GM08714 (cell line): ENCODE results near the gene COLEC12.

Experiments used
- H3K4me3 ChIP-seq: fragments of 200-500 bp; sonication (Bioruptor generic); 2 replicates; pipeline ENCODE4 v1.5.1; 2014; ENCODE audit warnings: mild to moderate bottlenecking, low read length, inconsistent platforms
- ZNF274 ChIP-seq: IDR thresholded peaks from 2 replicates; pipeline ENCODE4 v1.6.1; 2012; ENCODE audit warnings: mild to moderate bottlenecking, low read depth, low read length

Gene COLEC12

DNA sequence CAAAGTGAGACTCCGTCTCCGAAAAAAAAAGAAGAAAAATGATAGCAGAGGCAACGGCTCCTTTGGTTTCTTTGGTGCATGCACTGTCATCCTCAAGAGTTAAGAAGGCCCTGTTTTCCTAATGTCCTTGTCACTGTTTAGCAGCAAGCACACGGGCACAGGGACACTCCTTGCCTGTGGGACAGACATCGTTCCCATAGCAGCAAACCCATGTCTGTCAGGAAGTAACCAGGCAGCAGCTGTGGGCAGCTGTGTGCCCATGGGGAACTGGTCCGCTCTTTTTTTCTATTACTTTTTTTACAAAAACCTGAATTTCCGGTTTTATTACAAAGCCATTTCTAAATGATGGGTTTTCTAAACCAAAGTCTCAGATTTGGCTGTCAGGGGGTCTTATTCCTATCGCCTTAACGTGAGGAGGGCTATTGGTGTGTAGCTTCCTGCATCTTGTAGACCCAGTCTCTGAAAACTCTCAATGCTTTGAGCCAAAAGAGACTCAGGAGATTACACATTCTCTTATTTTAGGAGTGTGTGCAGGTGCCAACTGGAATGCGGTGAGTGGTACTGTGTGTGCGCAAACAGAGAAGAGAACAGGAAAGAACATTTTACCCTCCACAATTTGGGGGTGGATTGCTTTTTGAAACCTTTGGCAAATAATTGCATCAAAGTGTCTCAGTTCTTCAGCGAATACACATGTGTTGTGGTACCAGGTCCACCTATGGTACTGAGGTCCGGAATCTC is 109.6 kb downstream of the COLEC12 start:
- no peak for TF ChIP-seq ZNF274

DNA sequence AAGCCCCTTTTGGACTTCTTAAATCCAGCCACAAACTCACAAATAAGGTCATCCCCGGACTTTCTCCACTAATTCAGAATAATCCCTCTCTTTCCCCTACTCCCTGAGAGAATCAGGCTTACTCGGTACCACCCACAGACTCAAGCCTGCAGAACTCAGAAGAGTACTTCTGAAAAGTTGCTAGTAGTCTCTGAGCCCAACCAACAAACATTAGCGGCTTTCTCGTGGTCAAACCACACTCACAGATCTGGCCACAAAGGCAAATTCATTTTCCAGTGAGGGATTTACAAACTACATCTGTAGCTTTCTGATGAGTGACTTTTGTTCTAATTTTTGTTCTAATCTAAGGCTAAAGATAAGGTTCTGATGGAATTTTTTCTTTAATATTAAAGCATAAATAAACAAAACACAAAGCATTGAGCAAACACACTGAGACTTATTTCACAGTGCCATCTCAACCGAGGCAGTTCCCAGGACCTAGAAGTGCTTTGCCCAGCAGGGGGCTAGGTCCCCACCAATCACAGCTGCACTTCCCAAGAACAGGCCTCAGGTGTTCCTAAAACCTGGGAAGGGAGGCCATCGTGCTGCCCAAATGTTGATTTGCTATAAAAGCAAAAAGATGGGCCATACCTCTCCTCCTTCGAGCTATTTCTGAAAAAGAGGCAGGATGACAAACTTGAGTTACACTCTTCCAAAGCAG is 110.7 kb downstream of the COLEC12 start:
- TF ChIP-seq ZNF274, result no peak
- no peak overlapping the region for H3K4me3 ChIP-seq

More for the DNA sequence above, 109.6 kb downstream of the COLEC12 start:
- no peak overlapping the region for H3K4me3 ChIP-seq

DNA sequence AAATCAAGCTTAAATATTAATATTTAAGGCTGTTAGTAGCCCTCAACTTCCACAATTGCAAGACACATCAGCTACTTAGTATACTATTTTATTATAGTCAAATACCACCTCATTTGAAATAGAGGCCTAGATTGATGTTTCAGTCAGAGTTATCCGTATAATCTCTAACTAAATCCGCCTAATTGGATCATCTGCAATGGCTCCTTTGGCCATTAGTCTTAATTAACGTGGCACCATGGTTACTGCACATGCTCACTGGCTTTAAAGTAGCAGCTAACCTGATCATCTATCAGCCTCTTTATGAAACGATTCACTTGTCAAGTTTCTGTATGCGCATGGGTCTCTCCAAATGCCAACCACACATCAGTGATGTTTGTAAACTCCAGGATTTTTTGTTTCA is 112.3 kb downstream of the COLEC12 start:
- TF ChIP-seq ZNF274, result no peak

DNA sequence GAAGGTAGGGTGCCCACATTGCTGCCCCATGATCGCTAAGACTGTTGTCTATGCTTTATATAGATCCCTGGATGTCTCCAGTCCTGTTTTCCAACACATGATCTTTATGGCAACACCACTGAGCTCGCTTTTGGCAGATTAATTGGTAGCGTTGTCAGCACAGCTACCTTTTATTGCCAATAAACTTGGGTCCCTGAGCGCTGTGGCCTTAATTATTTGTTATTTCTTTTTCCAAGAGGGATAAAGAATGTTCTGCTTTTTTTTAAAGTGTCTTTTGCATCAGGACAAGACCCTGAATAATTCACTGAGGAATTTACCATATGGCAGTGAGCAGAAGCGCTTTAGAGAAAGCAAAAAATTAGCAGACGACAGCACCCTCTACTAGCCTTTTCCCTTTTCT is 113.5 kb downstream of the COLEC12 start:
- TF ChIP-seq ZNF274, result no peak

More for the DNA sequence above, 112.3 kb downstream of the COLEC12 start:
- H3K4me3 ChIP-seq, result no peak overlapping the region

DNA sequence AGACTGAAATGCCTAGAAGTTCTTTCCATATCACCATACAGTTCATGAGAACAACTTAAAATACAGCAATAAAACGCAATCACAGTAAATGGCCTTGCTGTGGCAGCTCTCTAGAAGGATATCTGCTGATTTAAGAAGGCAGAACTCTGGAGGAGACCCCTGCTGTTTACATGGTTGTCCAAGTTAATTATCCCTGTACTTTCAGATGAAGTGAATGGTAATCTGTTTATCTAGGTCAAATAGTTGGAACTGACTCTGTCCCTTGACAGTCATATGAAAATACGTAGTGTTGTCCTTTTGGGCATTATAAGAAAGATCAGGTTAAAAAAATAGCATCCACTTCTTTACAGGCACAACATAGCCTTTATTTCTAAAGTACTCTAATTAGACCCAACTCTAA is 115.6 kb downstream of the COLEC12 start:
- no peak for TF ChIP-seq ZNF274
- no peak overlapping the region for H3K4me3 ChIP-seq

More for the DNA sequence above, 113.5 kb downstream of the COLEC12 start:
- H3K4me3 ChIP-seq, result no peak overlapping the region

DNA sequence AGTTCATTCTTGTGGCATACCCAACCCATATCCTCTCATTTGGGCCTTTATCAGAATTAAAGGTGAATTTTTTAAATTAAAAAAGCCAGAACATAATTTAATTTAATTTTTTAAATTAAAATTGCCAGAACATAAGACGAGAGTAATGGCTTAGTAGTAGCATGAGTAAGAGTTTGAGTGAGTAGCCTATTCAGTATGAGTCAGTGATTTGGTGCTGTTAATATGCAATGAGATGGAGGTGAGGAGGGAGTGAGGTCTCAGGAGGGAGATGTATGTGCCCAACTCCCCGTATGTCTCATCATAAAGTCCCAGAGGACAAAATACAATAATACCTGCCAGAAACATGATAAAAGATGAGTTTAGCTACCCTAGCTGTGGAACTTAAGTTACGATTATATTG is 117.4 kb downstream of the COLEC12 start:
- TF ChIP-seq ZNF274, result no peak
- no peak overlapping the region for H3K4me3 ChIP-seq

DNA sequence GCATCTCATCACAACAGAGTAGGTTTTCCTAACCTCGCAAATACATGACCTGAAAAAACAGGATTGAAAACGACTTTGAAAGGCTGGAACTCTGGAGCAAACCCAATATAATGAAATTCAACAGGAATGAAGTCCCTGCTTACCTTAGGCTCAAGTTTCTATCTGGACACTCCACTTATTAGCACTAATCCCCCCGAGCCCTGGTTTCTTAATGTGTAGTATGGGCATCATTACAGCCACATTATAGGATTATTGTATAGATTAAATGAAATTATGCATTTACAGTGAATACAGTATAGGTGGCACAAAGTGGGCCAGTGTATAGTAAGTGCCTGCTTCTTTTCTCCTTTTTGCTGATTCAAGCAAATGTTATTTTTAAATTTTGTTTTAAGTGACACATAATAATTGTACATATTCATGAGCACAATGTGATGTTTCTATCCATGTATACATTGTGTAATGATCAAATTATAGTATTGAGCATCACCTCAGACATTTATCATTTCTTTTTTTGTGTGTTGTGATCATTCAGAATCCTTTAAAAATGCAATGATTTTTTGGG is 118.0 kb downstream of the COLEC12 start:
- TF ChIP-seq ZNF274, result no peak
- no peak overlapping the region for H3K4me3 ChIP-seq

DNA sequence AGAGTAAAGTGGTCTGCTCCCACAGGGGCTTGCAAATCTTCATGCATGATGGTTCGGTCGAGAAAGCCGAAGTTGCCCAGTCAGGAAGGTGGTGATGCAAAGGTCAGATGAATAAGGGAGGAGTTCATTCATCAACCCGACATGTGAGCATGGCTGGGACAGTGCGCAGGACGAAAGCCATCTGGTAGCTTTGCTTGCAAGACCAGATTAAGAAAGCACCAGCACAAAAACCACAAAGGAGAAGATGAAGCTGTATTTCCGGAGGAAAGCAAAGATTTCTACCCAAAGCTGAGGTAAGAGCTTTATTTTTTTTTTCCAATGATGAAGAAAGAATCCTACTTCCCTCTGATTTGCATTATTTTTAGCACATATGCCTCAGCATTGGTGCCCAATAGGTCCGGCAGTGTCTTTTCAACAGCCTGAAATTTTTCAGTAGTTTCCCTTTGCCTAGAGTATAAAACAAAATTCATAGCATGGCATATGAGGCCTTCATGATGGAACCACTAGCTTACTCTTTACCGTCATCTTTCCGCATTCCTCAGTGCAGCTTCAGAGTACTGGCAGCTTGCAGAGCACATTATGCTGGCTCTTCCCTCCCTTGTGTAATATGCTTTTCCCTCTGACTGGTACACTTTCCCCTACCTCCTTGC is 120.7 kb downstream of the COLEC12 start:
- H3K4me3 ChIP-seq, result no peak overlapping the region
- TF ChIP-seq ZNF274, result no peak

DNA sequence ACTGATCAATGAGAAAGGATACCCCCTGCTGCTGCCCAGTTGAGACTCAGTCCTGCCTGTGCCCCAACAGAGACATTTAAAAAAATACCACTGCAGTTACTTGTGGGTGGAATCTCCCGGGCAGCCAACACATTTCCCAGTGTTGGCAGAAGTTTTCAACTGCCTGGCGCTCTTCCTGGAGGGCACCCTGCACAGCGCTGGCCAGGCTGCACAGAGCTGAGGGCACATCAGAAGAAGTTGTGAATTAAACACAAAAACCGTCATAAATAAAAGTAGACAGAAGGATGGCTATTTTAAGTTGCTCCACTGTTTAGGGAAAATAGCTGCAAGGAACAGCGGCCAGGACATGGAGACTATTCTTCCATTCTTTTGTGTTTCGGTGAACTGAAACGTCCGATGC is 122.4 kb downstream of the COLEC12 start:
- TF ChIP-seq ZNF274, result no peak
- no peak overlapping the region for H3K4me3 ChIP-seq

DNA sequence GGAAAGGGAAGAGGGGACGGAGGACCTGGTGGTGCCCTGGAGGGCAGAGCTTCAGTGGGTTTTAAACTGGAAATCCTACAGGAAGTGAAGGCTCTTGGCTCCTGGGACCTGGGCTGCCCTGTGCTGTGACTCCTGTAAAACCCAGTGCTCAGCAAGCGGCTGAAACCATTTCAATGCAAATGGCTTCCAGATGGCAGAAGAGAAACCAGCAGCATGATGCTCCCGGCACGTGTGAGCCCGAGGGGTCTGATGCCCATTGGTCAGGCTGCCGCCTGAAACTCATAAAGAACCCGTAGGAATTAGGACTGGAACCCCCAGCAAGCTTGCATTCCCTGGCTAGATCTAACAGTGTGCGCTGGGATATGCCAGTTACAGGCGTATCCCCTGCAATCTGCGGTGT is 123.4 kb downstream of the COLEC12 start:
- H3K4me3 ChIP-seq, result no peak overlapping the region
- TF ChIP-seq ZNF274, result no peak

DNA sequence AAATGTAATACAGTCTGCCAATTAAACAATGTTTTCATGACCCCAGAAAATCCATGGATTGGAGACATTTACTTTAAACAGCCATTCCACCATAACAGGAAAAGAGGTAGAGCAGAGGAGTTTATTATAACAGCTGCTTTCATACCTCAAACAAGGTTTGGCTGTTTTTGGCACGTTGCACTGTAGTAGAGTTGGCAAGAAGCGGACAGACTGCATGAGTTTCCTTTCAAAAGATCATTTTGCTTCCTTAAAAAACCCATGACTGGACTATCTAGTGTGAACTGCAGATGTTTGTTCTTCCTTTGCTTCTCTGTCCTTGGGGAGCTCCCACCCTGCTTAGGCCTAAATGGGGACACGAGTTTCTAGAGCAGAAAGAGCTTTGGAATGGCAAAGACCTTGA is 124.2 kb downstream of the COLEC12 start:
- no peak overlapping the region for H3K4me3 ChIP-seq
- TF ChIP-seq ZNF274, result no peak

DNA sequence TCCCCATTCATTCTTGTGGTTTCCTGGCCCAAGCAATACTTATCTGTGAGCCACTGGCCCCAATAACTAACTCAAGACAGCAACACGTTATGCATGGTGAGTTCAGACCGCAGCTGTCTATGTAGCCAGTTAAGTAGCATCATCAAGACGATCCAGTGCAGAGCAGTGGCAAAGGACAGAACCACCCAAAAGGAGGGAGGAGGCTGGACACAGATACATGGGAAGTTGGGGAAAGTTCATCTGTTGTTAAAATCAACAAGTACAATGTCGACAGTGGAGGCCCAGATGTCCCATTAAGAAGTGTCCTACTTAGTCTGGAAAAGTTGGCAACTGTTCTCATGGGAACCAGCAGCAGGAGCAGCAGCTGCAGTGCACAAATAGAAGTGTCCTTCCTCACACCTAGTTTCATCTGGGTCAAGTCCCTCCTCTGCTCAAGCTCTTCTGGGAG is 125.8 kb downstream of the COLEC12 start:
- no peak overlapping the region for H3K4me3 ChIP-seq
- no peak for TF ChIP-seq ZNF274

DNA sequence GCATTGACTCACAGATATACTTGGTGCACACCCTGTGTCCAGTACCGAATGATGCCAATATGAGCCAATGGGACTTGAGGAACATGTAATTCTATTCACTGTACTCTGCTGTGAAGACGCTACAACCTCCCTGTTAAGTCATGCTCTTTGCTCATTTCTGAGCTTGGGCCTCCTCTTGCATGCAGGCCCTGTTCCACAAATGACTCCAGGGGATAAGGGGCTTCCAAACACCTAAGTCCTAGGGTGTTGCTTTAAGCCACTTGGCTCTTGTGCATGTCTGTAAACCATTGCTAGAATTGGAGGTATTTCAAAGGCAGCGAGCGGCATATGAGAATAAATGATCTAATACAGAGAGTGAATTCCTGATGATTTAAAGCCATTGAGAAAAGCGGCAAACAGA is 126.7 kb downstream of the COLEC12 start:
- TF ChIP-seq ZNF274, result no peak

DNA sequence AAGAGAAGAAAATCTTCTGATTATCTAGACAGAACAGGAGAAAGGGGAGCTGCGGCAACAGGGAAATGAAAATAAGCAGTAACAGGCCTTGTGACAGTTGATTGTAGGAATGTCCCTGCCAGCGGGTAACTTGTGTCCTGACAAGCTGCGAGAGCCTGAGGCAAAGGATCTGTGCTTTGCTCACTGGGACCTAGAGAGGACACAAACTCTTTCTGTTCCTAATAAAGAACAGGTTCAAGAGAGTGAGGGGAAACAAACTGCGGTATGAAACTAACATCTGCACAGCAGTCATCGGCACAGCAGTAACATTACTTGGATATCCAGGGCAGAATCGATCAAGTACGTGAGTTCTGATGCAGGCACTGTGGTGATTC is 128.9 kb downstream of the COLEC12 start:
- no peak overlapping the region for H3K4me3 ChIP-seq
- TF ChIP-seq ZNF274, result no peak

More for the DNA sequence above, 126.7 kb downstream of the COLEC12 start:
- no peak overlapping the region for H3K4me3 ChIP-seq
